Prostate gland (tissue), 2 donors: ENCODE measurements around the gene PCYOX1L.

Experiments used
- CTCF ChIP-seq, 4 experiments: fragments of 200-600 bp in 2 of 4; fragments of 450-650 bp in 2 of 4; sonication (generic) in 2 of 4; IDR thresholded peaks; 1 replicate in 3 of 4; 2 replicates in 1 of 4; pipeline ENCODE4 v1.5.1; 2016 to 2019; ENCODE audit warnings: antibody characterized with exemption in 4 of 4, mild to moderate bottlenecking in 2 of 4, moderate library complexity in 2 of 4
- POLR2A ChIP-seq: fragments of 450-650 bp; IDR thresholded peaks from one replicate; pipeline ENCODE4 v1.6.1; 2016; ENCODE audit warnings: antibody characterized with exemption, mild to moderate bottlenecking

- TF ChIP-seq CTCF (IDR thresholded peaks at IDR 0.05), result peak in 3 of 4 experiments; percentile 53 to 64 (median 57)
- no peak for TF ChIP-seq POLR2A
Observed at GRCh38 chr5:149371296-149371962, 13.6 kb downstream of the PCYOX1L start.
